HepG2 (cell line): Measurements from ENCODE around the gene ADAM15. TPM values are rescaled to one million over a fixed set of nuclear protein-coding genes. Genes with fewer than 3 reads are reported as not detected.

ENCODE experiments used
- ATAC-seq: fragments of 200-7000 bp; cut with Tn5 transposase; 3 replicates; pipeline ENCODE4 v1.9.1; 2020; ENCODE audit warnings: mild to moderate bottlenecking, moderate library complexity
- BruUV-seq: library from RNA; stranded (reverse); fragments of 400-500 nt; replicated peaks from 2 replicates; lab custom pipeline; 2021; lab: Mats Ljungman, UMichigan
- CTCF ChIA-PET: fragments of 300-600 bp; formaldehyde crosslinking; extraction: SDS; loops from one replicate; lab custom pipeline; 2021; ENCODE audit warnings: low total read pairs, inconsistent platforms, low intra/inter-chr PET ratio; lab: Yijun Ruan, JAX
- POLR2A ChIA-PET: fragments of 350-600 bp; sonication (Branson Sonifier 250); formaldehyde crosslinking; loops from one replicate; lab custom pipeline; 2020; ENCODE audit warnings: antibody characterized with exemption, inconsistent platforms; lab: Yijun Ruan, JAX
- DNase-seq: peaks from one replicate; pipeline ENCODE4 v3.0.0-alpha.2; 2015; ENCODE audit warnings: low spot score
- FAIRE-seq: peaks from 3 replicates; lab custom pipeline; 2011; peaks lifted over from hg19 to GRCh38; lab: Jason Lieb, UNC
- H2AFZ ChIP-seq: one replicate; pipeline ENCODE4 v1.6.1; 2011; ENCODE audit warnings: low read length, inconsistent platforms
- H3K27ac ChIP-seq: fragments of 300-600 bp; 3 replicates; pipeline ENCODE4 v1.8.0; 2011; ENCODE audit warnings: mixed run types, mild to moderate bottlenecking, mixed read lengths, low read length, inconsistent platforms; ENCODE audit not compliant: insufficient read depth; ENCODE audit errors: extremely low read length
- H3K27me3 ChIP-seq, 2 experiments: fragments of 200-600 bp in 1 of 2; 2 replicates in 1 of 2; 3 replicates in 1 of 2; pipeline versions ENCODE4 v1.6.0 to v1.8.0; 2011; ENCODE audit warnings: low read length in 2 of 2, mild to moderate bottlenecking in 2 of 2, moderate library complexity in 2 of 2, inconsistent platforms in 1 of 2; ENCODE audit not compliant: insufficient read depth in 2 of 2, control insufficient read depth in 1 of 2
- H3K36me3 ChIP-seq, 2 experiments: fragments of 200-600 bp in 1 of 2; replicated peaks in 1 of 2; 2 replicates in 1 of 2; 3 replicates in 1 of 2; pipeline versions ENCODE4 v1.5.1 to v1.8.0; 2011; ENCODE audit warnings: low read length in 2 of 2, inconsistent platforms in 1 of 2; ENCODE audit not compliant: insufficient read depth in 2 of 2, control insufficient read depth in 1 of 2
- H3K4me1 ChIP-seq: 2 replicates; pipeline ENCODE4 v1.5.1; 2012; ENCODE audit warnings: low read length, inconsistent platforms; ENCODE audit not compliant: insufficient read depth
- H3K4me2 ChIP-seq: 2 replicates; pipeline ENCODE4 v1.6.0; 2011; ENCODE audit warnings: low read depth, low read length, inconsistent platforms
- H3K4me3 ChIP-seq, 3 experiments: fragments of 200-600 bp in 1 of 3; sonication (generic), shearing (Covaris generic) in 1 of 3; replicated peaks in 1 of 3; 2 replicates each; pipeline ENCODE4 v1.5.1; 2011 to 2016; ENCODE audit warnings: low read length in 3 of 3, inconsistent platforms in 2 of 3, low read depth in 2 of 3, mild to moderate bottlenecking in 2 of 3, control low read depth in 1 of 3, mixed read lengths in 1 of 3; ENCODE audit not compliant: insufficient read depth in 1 of 3
- H3K79me2 ChIP-seq: one replicate; pipeline ENCODE4 v1.6.1; 2011; ENCODE audit warnings: low read length, inconsistent platforms; ENCODE audit not compliant: insufficient read depth
- H3K9ac ChIP-seq: 2 replicates; pipeline ENCODE4 v1.6.0; 2011; ENCODE audit warnings: mild to moderate bottlenecking, low read depth, low read length, inconsistent platforms; ENCODE audit not compliant: insufficient read depth
- H3K9me3 ChIP-seq: 2 replicates; pipeline ENCODE4 v1.5.1; 2012; ENCODE audit warnings: mild to moderate bottlenecking, low read length
- H4K20me1 ChIP-seq: 2 replicates; pipeline ENCODE4 v1.6.0; 2011; ENCODE audit warnings: inconsistent platforms, mild to moderate bottlenecking, low read length, moderate library complexity; ENCODE audit not compliant: insufficient read depth
- GATAD2A ChIP-seq: IDR thresholded peaks from 2 replicates; pipeline ENCODE4 v1.6.1; 2016
- GFI1 ChIP-seq: sonication (generic); formaldehyde crosslinking; IDR thresholded peaks from 2 replicates; pipeline ENCODE4 v1.5.0; 2020; ENCODE audit warnings: missing genetic modification reagents, mild to moderate bottlenecking, borderline replicate concordance
- GMEB1 ChIP-seq: sonication (generic); formaldehyde crosslinking; IDR thresholded peaks from 2 replicates; pipeline ENCODE4 v1.5.1; 2020; ENCODE audit warnings: missing genetic modification reagents, mild to moderate bottlenecking, borderline replicate concordance
- HNRNPL ChIP-seq: fragments of 200-400 bp; formaldehyde crosslinking; IDR thresholded peaks from 2 replicates; pipeline ENCODE4 v1.6.1; 2017; ENCODE audit warnings: mild to moderate bottlenecking, low read depth, low read length
- KMT2B ChIP-seq: IDR thresholded peaks from 2 replicates; pipeline ENCODE4 v1.6.1; 2016; ENCODE audit warnings: missing genetic modification reagents, missing compliant biosample characterization
- MLLT10 ChIP-seq: sonication (generic); formaldehyde crosslinking; IDR thresholded peaks from 2 replicates; pipeline ENCODE4 v1.4.0; 2020; ENCODE audit warnings: missing genetic modification reagents
- NRL ChIP-seq: sonication (generic); formaldehyde crosslinking; IDR thresholded peaks from 2 replicates; pipeline ENCODE4 v1.5.0; 2020; ENCODE audit warnings: missing genetic modification reagents, mild to moderate bottlenecking, moderate library complexity, borderline replicate concordance
- REL ChIP-seq: sonication (generic); formaldehyde crosslinking; conservative IDR thresholded peaks from 2 replicates; pipeline ENCODE4 v1.8.0; 2022; ENCODE audit warnings: mild to moderate bottlenecking, missing genetic modification reagents, moderate library complexity
- SPEN ChIP-seq: sonication (generic); formaldehyde crosslinking; IDR thresholded peaks from 2 replicates; pipeline ENCODE4 v1.5.1; 2020; ENCODE audit warnings: low read depth, mild to moderate bottlenecking, missing genetic modification reagents
- ZNF138 ChIP-seq: sonication (generic); formaldehyde crosslinking; IDR thresholded peaks from 2 replicates; pipeline ENCODE4 v1.5.0; 2020; ENCODE audit warnings: mild to moderate bottlenecking, low read depth, missing genetic modification reagents
- ZNF280D ChIP-seq: sonication (generic); formaldehyde crosslinking; IDR thresholded peaks from 2 replicates; pipeline ENCODE4 v1.5.1; 2020; ENCODE audit warnings: mild to moderate bottlenecking, missing genetic modification reagents
- ZNF34 ChIP-seq: sonication (generic); formaldehyde crosslinking; IDR thresholded peaks from 2 replicates; pipeline ENCODE4 v1.4.0; 2020; ENCODE audit warnings: mild to moderate bottlenecking, missing genetic modification reagents, borderline replicate concordance
- ZNF468 ChIP-seq: sonication (generic); formaldehyde crosslinking; IDR thresholded peaks from 2 replicates; pipeline ENCODE4 v1.8.0; 2022; ENCODE audit warnings: mild to moderate bottlenecking, moderate library complexity, missing genetic modification reagents
- ZNF747 ChIP-seq: sonication (generic); formaldehyde crosslinking; IDR thresholded peaks from 2 replicates; pipeline ENCODE4 v1.8.1; 2023; ENCODE audit warnings: missing genetic modification reagents, mild to moderate bottlenecking, borderline replicate concordance
- ZNF749 ChIP-seq: sonication (generic); formaldehyde crosslinking; IDR thresholded peaks from 2 replicates; pipeline ENCODE4 v1.8.0; 2022; ENCODE audit warnings: mild to moderate bottlenecking, missing genetic modification reagents, moderate library complexity, borderline replicate concordance
- ZNF770 ChIP-seq: sonication (generic); formaldehyde crosslinking; IDR thresholded peaks from 2 replicates; pipeline ENCODE4 v1.5.0; 2020; ENCODE audit warnings: mild to moderate bottlenecking, missing genetic modification reagents
- ZNF780A ChIP-seq: sonication (generic); formaldehyde crosslinking; IDR thresholded peaks from 2 replicates; pipeline ENCODE4 v1.8.0; 2022; ENCODE audit warnings: mild to moderate bottlenecking, missing genetic modification reagents, moderate library complexity
- ZNF792 ChIP-seq: IDR thresholded peaks from 2 replicates; pipeline ENCODE4 v1.6.1; 2016
- WGBS: methylation state at CpG from one replicate; pipeline ENCODE4 v1.1.6; 2017; ENCODE audit warnings: low lambda C conversion rate; 5-methylcytosine and 5-hydroxymethylcytosine counted together
- in situ Hi-C: cut with HindIII; loops from 2 replicates; pipeline ENCODE4 v1.10.0; 2017; ENCODE audit warnings: low pct_unique_long_range_greater_than_20kb; ENCODE audit not compliant: extremely low pct_ligation_motif_present
- intact Hi-C: fragments of 100-400 bp; cut with micrococcal nuclease; formaldehyde crosslinking; loops from one replicate; pipeline ENCODE4 v1.10.0; 2022; ENCODE audit not compliant: unreplicated experiment
- polyA plus RNA-seq, 8 experiments: library from polyadenylated mRNA; depleted of rRNA in 3 of 8; stranded (reverse) in 7 of 8; unstranded in 1 of 8; fragments of >200 nt; fragmentation: Illumina TruSeq in 4 of 8; extraction: Trizol in 4 of 8; gene quantifications; 2 replicates each; pipeline versions ENCODE4 v1.2.1 to v1.2.3, GENCODE V29; 2011 to 2016; ENCODE audit warnings: low read depth in 4 of 8, missing spikeins in 1 of 8, mixed read lengths in 1 of 8; ENCODE audit not compliant: insufficient read depth in 1 of 8
- total RNA-seq, 5 experiments: library from RNA; depleted of rRNA; stranded (reverse); fragments of >200 nt; fragmentation: Illumina TruSeq; extraction: Trizol; gene quantifications; 2 replicates each; pipeline ENCODE4 v1.2.3, GENCODE V29; 2016; ENCODE audit warnings: low read depth in 1 of 5

ADAM15 gene
- total and polyA plus RNA-seq, 2 of the 13 experiments (the other 11 are each of a cell fraction or from before 2014, with no cell fraction given) = 17.9 to 25.6 TPM

- no peak for FAIRE-seq
- POLR2A ChIA-PET = interaction anchor here (2.3 kb wide), 1 partner anchor 14 kb away, joined by 10 read pairs; the partner anchor contains the start of gene EFNA4
- no TSS peak for BruUV-seq
- Histone ChIP-seq H3K27me3 (peaks cover 26 to 92% of the 10 kb centered on the region in 2 experiments), H2AFZ (no peak overlapping the region), H3K9ac (no peak overlapping the region), H3K27ac (no peak overlapping the region), H3K9me3 (no peaks in the 10 kb centered on the region), H3K4me1 (peaks cover 52% of the 10 kb centered on the region), H3K36me3 (no peaks in the 10 kb centered on the region), H3K4me2 (peak overlapping the region; percentile 90; the same call in 1 of the 2 replicates), H3K4me3 (peak overlapping the region in 1 of 3 experiments; percentile 70; a peak in 2 of 6 replicates), H4K20me1 (peaks cover 4% of the 10 kb centered on the region; the same call in 1 of the 2 replicates), H3K79me2 (no peaks in the 10 kb centered on the region)
- ATAC-seq = no peak
- DNase-seq = no peak
- CTCF ChIA-PET = no interaction called here
- in situ Hi-C loops = no loop called here
- intact Hi-C loops = no loop called here
- 28% methylated on average over 2 of the region's 4 CpGs for WGBS
- no peak for TF ChIP-seq ZNF780A (CRISPR knock-in tag)
- no peak for TF ChIP-seq ZNF280D
- no peak for TF ChIP-seq MLLT10 (CRISPR knock-in tag)
- no peak for TF ChIP-seq ZNF749 (CRISPR knock-in tag)
- no peak for TF ChIP-seq ZNF792 (CRISPR knock-in tag)
- TF ChIP-seq SPEN (CRISPR knock-in tag) = no peak
- TF ChIP-seq KMT2B (CRISPR knock-in tag) = no peak
- TF ChIP-seq ZNF468 (CRISPR knock-in tag) = no peak
- no peak for TF ChIP-seq NRL (CRISPR knock-in tag)
- no peak for TF ChIP-seq GATAD2A
- no peak for TF ChIP-seq ZNF138 (CRISPR knock-in tag)
- TF ChIP-seq ZNF747 (CRISPR knock-in tag) = no peak
- TF ChIP-seq HNRNPL = no peak
- TF ChIP-seq ZNF34 (CRISPR knock-in tag) = no peak
- TF ChIP-seq GMEB1 = no peak
- no peak for TF ChIP-seq ZNF770 (CRISPR knock-in tag)
- no peak for TF ChIP-seq GFI1 (CRISPR knock-in tag)
- no peak for TF ChIP-seq REL (CRISPR knock-in tag)
Observed at GRCh38 chr1:155077758-155078445, 26.8 kb downstream of the ADAM15 start.
